Stomach (tissue), 9 donors: ENCODE results near the gene AK6. TPM values are rescaled to one million over a fixed set of nuclear protein-coding genes. Genes with fewer than 3 reads are reported as not detected.

ENCODE experiments used
- DNase-seq, 2 donors: peaks; one replicate each; pipeline versions ENCODE4 v3.0.0 to v3.0.0-alpha.2; 2013 to 2019
- H3K27ac ChIP-seq, 5 donors: fragments of 200-600 bp in 4 of 5; sonication (generic) in 4 of 5; one replicate each; pipeline ENCODE4 v1.5.1; 2013 to 2019; ENCODE audit warnings: mild to moderate bottlenecking in 1 of 5, moderate library complexity in 1 of 5
- H3K27me3 ChIP-seq, 3 donors: fragments of 200-600 bp; sonication (generic); one replicate each; pipeline ENCODE4 v1.5.1; 2017 to 2019; ENCODE audit warnings: mixed run types in 1 of 3
- H3K36me3 ChIP-seq, 4 donors: fragments of 200-600 bp; sonication (generic); 1 replicate in 3 of 4; 2 replicates in 1 of 4; pipeline ENCODE4 v1.5.1; 2016 to 2019
- H3K4me1 ChIP-seq, 4 donors: fragments of 200-600 bp; sonication (generic); one replicate each; pipeline ENCODE4 v1.5.1; 2016 to 2019
- H3K4me3 ChIP-seq, 4 donors: fragments of 200-600 bp; sonication (generic) in 3 of 4; one replicate each; pipeline ENCODE4 v1.5.1; 2016 to 2019; ENCODE audit warnings: mild to moderate bottlenecking in 1 of 4
- H3K9me3 ChIP-seq, 4 donors: fragments of 200-600 bp; sonication (generic); one replicate each; pipeline ENCODE4 v1.5.1; 2016 to 2019
- CTCF ChIP-seq, 7 experiments: fragments of 450-650 bp in 4 of 7; fragments of 200-600 bp in 3 of 7; sonication (generic) in 3 of 7; IDR thresholded peaks; one replicate each; pipeline ENCODE4 v1.5.1; 2016 to 2019; ENCODE audit warnings: antibody characterized with exemption in 7 of 7, control low read depth in 2 of 7, mild to moderate bottlenecking in 1 of 7
- EP300 ChIP-seq: sonication (generic); formaldehyde crosslinking; IDR thresholded peaks from one replicate; pipeline ENCODE4 v1.6.1; 2017; ENCODE audit warnings: antibody characterized with exemption
- POLR2A ChIP-seq, 4 donors: fragments of 450-650 bp; IDR thresholded peaks; one replicate each; pipeline ENCODE4 v1.6.1; 2016; ENCODE audit warnings: antibody characterized with exemption in 4 of 4, control low read depth in 2 of 4, mild to moderate bottlenecking in 1 of 4, moderate library complexity in 1 of 4
- POLR2AphosphoS5 ChIP-seq, 3 donors: sonication (generic); formaldehyde crosslinking; IDR thresholded peaks; one replicate each; pipeline ENCODE4 v1.6.1; 2016; ENCODE audit warnings: antibody characterized with exemption in 3 of 3
- WGBS, 5 donors: extraction: QIAGEN DNeasy Blood & Tissue Kit in 3 of 5; methylation state at CpG; one replicate each; pipeline versions ENCODE4 v1.1.5 to v1.1.7; 2013 to 2018; 5-methylcytosine and 5-hydroxymethylcytosine counted together
- intact Hi-C: fragments of 100-400 bp; cut with DNase I; formaldehyde crosslinking; loops from one replicate; pipeline ENCODE4 v1.15.1; 2023; ENCODE audit warnings: low total_unique reads
- polyA plus RNA-seq, 3 donors: library from polyadenylated mRNA; stranded (reverse); fragments of 200-250 nt; gene quantifications; one replicate each; pipeline ENCODE4 v1.2.3, GENCODE V29; 2013
- total RNA-seq, 5 donors: library from RNA; depleted of rRNA; stranded (reverse); fragments of >200 nt; gene quantifications; one replicate each; pipeline versions ENCODE4 v1.1.0 to v1.2.3, GENCODE V29; 2014 to 2016
- donor health status: healthy with polysubstance abuse.
- donor health status: Bipolar disorder and iron deficiency.
- donor health status: healthy.

Gene AK6
- total and polyA plus RNA-seq, 8 donors, result 17.5 to 45.4 (median 41.4) TPM; not detected in 2

- H3K27me3 ChIP-seq, result no peaks in the 10 kb centered on the region
- no peaks in the 10 kb centered on the region for H3K4me1 ChIP-seq
- peaks cover 0 to 81% (median 74%) of the 10 kb centered on the region in 4 donors for H3K36me3 ChIP-seq
- H3K27ac ChIP-seq, result no peak overlapping the region
- 87 to 97% (median 91%) methylated on average over 1 of the region's 1 CpG for WGBS, 5 donors
- no peak overlapping the region for H3K4me3 ChIP-seq
- no peak for DNase-seq
- intact Hi-C loops, result no loop called here
- H3K9me3 ChIP-seq, result no peaks in the 10 kb centered on the region
- TF ChIP-seq CTCF (IDR thresholded peaks at IDR 0.05) (no peak), POLR2A (IDR thresholded peaks at IDR 0.05) (no peak), POLR2AphosphoS5 (IDR thresholded peaks at IDR 0.05) (no peak), EP300 (no peak)
Observed at GRCh38 chr5:69315972-69316371, 53.3 kb downstream of the AK6 start.

- intact Hi-C loops, result no loop called here
- no peaks in the 10 kb centered on the region for H3K9me3 ChIP-seq
Observed at GRCh38 chr5:69313428-69313827, 55.9 kb downstream of the AK6 start.

GRCh38 chr5:69312459-69313160 lies 56.7 kb downstream of the AK6 start:
- Histone ChIP-seq H3K27ac (no peak overlapping the region), H3K4me3 (no peak overlapping the region), H3K4me1 (no peaks in the 10 kb centered on the region), H3K9me3 (no peaks in the 10 kb centered on the region), H3K27me3 (no peaks in the 10 kb centered on the region), H3K36me3 (peaks cover 0 to 83% (median 80%) of the 10 kb centered on the region in 4 donors)
- TF ChIP-seq POLR2A (IDR thresholded peaks at IDR 0.05) (no peak), CTCF (IDR thresholded peaks at IDR 0.05) (no peak), EP300 (no peak), POLR2AphosphoS5 (IDR thresholded peaks at IDR 0.05) (no peak)
- WGBS, 5 donors, result 59 to 67% (median 61%) methylated on average over 5 of the region's 5 CpGs
- DNase-seq, result no peak
- intact Hi-C loops, result no loop called here

More at GRCh38 chr5:69313428-69313827, 55.9 kb downstream of the AK6 start:
- DNase-seq, result no peak
- Histone ChIP-seq H3K4me3 (no peak overlapping the region), H3K4me1 (no peaks in the 10 kb centered on the region), H3K27ac (no peak overlapping the region), H3K27me3 (no peaks in the 10 kb centered on the region), H3K36me3 (peaks cover 0 to 84% (median 78%) of the 10 kb centered on the region in 4 donors)
- 96 to 98% (median 97%) methylated on average over 9 of the region's 9 CpGs for WGBS, 5 donors
- TF ChIP-seq POLR2A (IDR thresholded peaks at IDR 0.05) (no peak), EP300 (no peak)

GRCh38 chr5:69309380-69309779 lies 59.9 kb downstream of the AK6 start:
- H3K9me3 ChIP-seq, result no peaks in the 10 kb centered on the region
- no peak overlapping the region for H3K27ac ChIP-seq
- no peaks in the 10 kb centered on the region for H3K4me1 ChIP-seq
- no peak for DNase-seq
- no peaks in the 10 kb centered on the region for H3K27me3 ChIP-seq
- H3K36me3 ChIP-seq, result peaks cover 0 to 100% (median 92%) of the 10 kb centered on the region in 4 donors
- intact Hi-C loops, result no loop called here
- no peak overlapping the region for H3K4me3 ChIP-seq
- WGBS, 5 donors, result 97 to 100% (median 98%) methylated on average over 3 to 5 of the region's 5 CpGs
- TF ChIP-seq POLR2AphosphoS5 (IDR thresholded peaks at IDR 0.05), result no peak
- TF ChIP-seq EP300, result no peak
- TF ChIP-seq POLR2A (IDR thresholded peaks at IDR 0.05), result no peak
- no peak for TF ChIP-seq CTCF (IDR thresholded peaks at IDR 0.05)

GRCh38 chr5:69308046-69308553 lies 61.2 kb downstream of the AK6 start:
- DNase-seq, result no peak
- intact Hi-C loops, result no loop called here

More at GRCh38 chr5:69308046-69308553, 61.2 kb downstream of the AK6 start:
- H3K27ac ChIP-seq, result no peak overlapping the region
- H3K36me3 ChIP-seq, result peaks cover 0 to 95% (median 84%) of the 10 kb centered on the region in 4 donors
- WGBS, 5 donors, result 55 to 68% (median 65%) methylated on average over 3 of the region's 3 CpGs
- no peaks in the 10 kb centered on the region for H3K27me3 ChIP-seq
- no peaks in the 10 kb centered on the region for H3K4me1 ChIP-seq
- H3K9me3 ChIP-seq, result no peaks in the 10 kb centered on the region
- TF ChIP-seq EP300 (no peak), CTCF (IDR thresholded peaks at IDR 0.05) (no peak), POLR2A (IDR thresholded peaks at IDR 0.05) (no peak), POLR2AphosphoS5 (IDR thresholded peaks at IDR 0.05) (no peak)
- no peak overlapping the region for H3K4me3 ChIP-seq
